Measurements from ENCODE around the gene STIM1. TPM values are rescaled to one million over a fixed set of nuclear protein-coding genes. Genes with fewer than 3 reads are reported as not detected.

The STIM1 gene
- total RNA-seq, 1 experiment from 2014 or later = 15.2 TPM

GRCh38 chr11:3994030-3994640, 138.7 kb downstream of the STIM1 start:
- Histone ChIP-seq H3K18ac (ENCODE audit: insufficient read length, low read depth, low read length) (no peak overlapping the region), H3K4me1 (ENCODE audit: insufficient read depth, low read length) (no peaks in the 10 kb centered on the region), H3K79me1 (ENCODE audit: insufficient read depth, low read depth, low read length, poor library complexity, severe bottlenecking) (no peaks in the 10 kb centered on the region), H3K4me2 (ENCODE audit: insufficient read depth, insufficient read length, low read length) (no peak overlapping the region), H4K8ac (replicated peaks; ENCODE audit: insufficient read length, low read depth, low read length) (no peak overlapping the region), H3K23ac (ENCODE audit: insufficient read length, low read depth, low read length) (no peak overlapping the region), H2BK15ac (ENCODE audit: low read depth, low read length) (no peak overlapping the region), H2BK120ac (ENCODE audit: low read depth, low read length, poor library complexity, severe bottlenecking) (no peak overlapping the region), H4K20me1 (ENCODE audit: control insufficient read depth, insufficient read depth, insufficient read length) (no peaks in the 10 kb centered on the region), H3K79me2 (ENCODE audit: insufficient read depth, low read length) (no peaks in the 10 kb centered on the region), H2AK5ac (ENCODE audit: insufficient read length, low read length) (no peak overlapping the region), H3K27me3 (ENCODE audit: insufficient read depth, low read length) (no peaks in the 10 kb centered on the region), H3K14ac (ENCODE audit: insufficient read depth, low read length) (no peak overlapping the region), H2BK20ac (ENCODE audit: low read depth, low read length, poor library complexity, severe bottlenecking) (no peak overlapping the region), H3K9ac (ENCODE audit: extremely low read depth, insufficient read length, low read length) (no peak overlapping the region), H3K27ac (ENCODE audit: insufficient read length, low read depth, low read length) (no peak overlapping the region), H4K5ac (ENCODE audit: insufficient read length, low read depth, low read length) (no peak overlapping the region), H2BK12ac (ENCODE audit: insufficient read length, low read depth, low read length) (no peak overlapping the region), H3K4ac (ENCODE audit: low read depth, low read length) (no peak overlapping the region), H2BK5ac (ENCODE audit: insufficient read length, low read length) (no peak overlapping the region), H4K91ac (ENCODE audit: insufficient read length, low read depth, low read length) (no peak overlapping the region), H2AFZ (ENCODE audit: low read length) (no peak overlapping the region), H3K9me3 (ENCODE audit: control insufficient read depth, low read depth, low read length) (peaks cover 1% of the 10 kb centered on the region), H3K23me2 (ENCODE audit: insufficient read length, low read depth, low read length, poor library complexity, severe bottlenecking) (no peaks in the 10 kb centered on the region), H3T11ph (ENCODE audit: low read length) (no peak overlapping the region), H3K56ac (ENCODE audit: insufficient read length, low read depth, low read length) (no peak overlapping the region)
- H3K9me3 Mint-ChIP-seq = peaks cover 25 to 34% of the 10 kb centered on the region in 2 experiments
- H3K4me1 Mint-ChIP-seq = peaks cover 2 to 9% of the 10 kb centered on the region in 2 experiments; a peak in 3 of 4 replicates
- DNase-seq = no peak
- no peak for TF ChIP-seq CTCF (conservative IDR thresholded peaks at IDR 0.05)
- no peaks in the 10 kb centered on the region for H3K27me3 Mint-ChIP-seq (ENCODE audit: low read depth)
- H3K36me3 Mint-ChIP-seq (ENCODE audit: insufficient read depth in 1 of 3, low read depth in 3 of 3) = peaks cover under 1 to 19% (median 13%) of the 10 kb centered on the region in 3 experiments; a peak in 6 of 7 replicates
- no peak overlapping the region for H3K4me3 Mint-ChIP-seq
- H3K27ac Mint-ChIP-seq = no peak overlapping the region
- WGBS (ENCODE audit: extremely low coverage, insufficient read length, low lambda C conversion rate) = no CpG with 5 or more reads among the region's 6 CpGs

All from H9 (cell line).